GM12878 (cell line): ENCODE data around the gene CDCP1. TPM values are rescaled to one million over a fixed set of nuclear protein-coding genes. Genes with fewer than 3 reads are reported as not detected.

Experiments
- ATAC-seq: fragments of 200-7000 bp; cut with Tn5 transposase; 3 replicates; pipeline ENCODE4 v1.9.1; 2020; ENCODE audit warnings: mild to moderate bottlenecking, moderate library complexity
- BruUV-seq: library from RNA; stranded (reverse); fragments of 400-500 nt; replicated peaks from 2 replicates; lab custom pipeline; 2021; lab: Mats Ljungman, UMichigan
- CTCF ChIA-PET: fragments of 300-600 bp; sonication (Branson Sonifier 250); formaldehyde crosslinking; extraction: SDS; loops from one replicate; lab custom pipeline; 2021; ENCODE audit warnings: inconsistent platforms; lab: Yijun Ruan, JAX
- POLR2A ChIA-PET: fragments of 350-600 bp; formaldehyde crosslinking; extraction: SDS; loops from one replicate; lab custom pipeline; 2021; ENCODE audit warnings: inconsistent platforms; lab: Charles Lee
- RAD21 ChIA-PET: fragments of 300-600 bp; sonication (Branson Sonifier 250); formaldehyde crosslinking; loops from one replicate; lab custom pipeline; 2023; ENCODE audit warnings: antibody characterized with exemption; ENCODE audit not compliant: unreplicated experiment; lab: Charles Lee
- SMC1A ChIA-PET: fragments of 300-600 bp; sonication (Branson Sonifier 250); formaldehyde crosslinking; loops from one replicate; lab custom pipeline; 2023; ENCODE audit not compliant: unreplicated experiment, uncharacterized antibody; lab: Charles Lee
- DNase-seq: peaks from one replicate; pipeline ENCODE4 v3.0.0-alpha.2; 2011; ENCODE audit warnings: low read depth, low spot score
- FAIRE-seq: peaks from 3 replicates; lab custom pipeline; 2011; peaks lifted over from hg19 to GRCh38; lab: Jason Lieb, UNC
- H2AFZ ChIP-seq: 2 replicates; pipeline ENCODE4 v1.6.0; 2011; ENCODE audit warnings: low read depth, low read length, control low read depth; ENCODE audit not compliant: control insufficient read depth
- H3K27ac ChIP-seq: 2 replicates; pipeline ENCODE4 v1.5.1; 2011; ENCODE audit warnings: control low read depth; ENCODE audit not compliant: control insufficient read depth, insufficient read depth
- H3K27me3 ChIP-seq, 2 experiments: replicated peaks in 1 of 2; 2 replicates each; pipeline versions ENCODE4 v1.6.0 to v1.6.1; 2011; ENCODE audit warnings: low read length in 1 of 2; ENCODE audit not compliant: control insufficient read depth in 2 of 2, insufficient read depth in 2 of 2
- H3K36me3 ChIP-seq, 2 experiments: 2 replicates each; pipeline ENCODE4 v1.5.1; 2011; ENCODE audit warnings: low read length in 1 of 2; ENCODE audit not compliant: control insufficient read depth in 2 of 2, insufficient read depth in 2 of 2
- H3K4me1 ChIP-seq: 2 replicates; pipeline ENCODE4 v1.6.1; 2011; ENCODE audit warnings: mild to moderate bottlenecking, low read length, moderate library complexity, mixed read lengths; ENCODE audit not compliant: control insufficient read depth, insufficient read depth
- H3K4me2 ChIP-seq: 2 replicates; pipeline ENCODE4 v1.6.0; 2011; ENCODE audit warnings: control low read depth; ENCODE audit not compliant: control insufficient read depth, insufficient read depth
- H3K4me3 ChIP-seq: fragments of 200-600 bp; sonication (generic); 2 replicates; pipeline ENCODE4 v1.5.1; 2016
- H3K79me2 ChIP-seq: 2 replicates; pipeline ENCODE4 v1.6.0; 2011; ENCODE audit warnings: low read length; ENCODE audit not compliant: control insufficient read depth, insufficient read depth
- H3K9ac ChIP-seq: 2 replicates; pipeline ENCODE4 v1.8.0; 2011; ENCODE audit warnings: low read length, control low read depth, mixed read lengths; ENCODE audit not compliant: control insufficient read depth, insufficient read depth
- H3K9me3 ChIP-seq: replicated peaks from 3 replicates; pipeline ENCODE4 v1.5.1; 2011; ENCODE audit warnings: mild to moderate bottlenecking, low read length; ENCODE audit not compliant: control insufficient read depth, insufficient read depth
- H4K20me1 ChIP-seq: 2 replicates; pipeline ENCODE4 v1.6.0; 2011; ENCODE audit not compliant: control insufficient read depth, insufficient read depth
- BCL11A ChIP-seq: IDR thresholded peaks from 2 replicates; pipeline ENCODE4 v1.6.1; 2011; ENCODE audit warnings: low read depth, low read length
- CBFB ChIP-seq: IDR thresholded peaks from 2 replicates; pipeline ENCODE4 v1.6.1; 2016; ENCODE audit warnings: antibody characterized with exemption, low read depth
- NR2F1 ChIP-seq: fragments of 450-650 bp; conservative IDR thresholded peaks from 2 replicates; pipeline ENCODE4 v1.6.1; 2017; ENCODE audit warnings: mild to moderate bottlenecking
- SIN3A ChIP-seq: IDR thresholded peaks from 2 replicates; pipeline ENCODE4 v1.6.1; 2012; ENCODE audit warnings: low read depth, low read length, improper control_type of control experiment
- SREBF1 ChIP-seq: IDR thresholded peaks from 2 replicates; pipeline ENCODE4 v1.6.1; 2012; ENCODE audit warnings: mild to moderate bottlenecking, low read length
- STAT1 ChIP-seq: fragments of 450-650 bp; conservative IDR thresholded peaks from 2 replicates; pipeline ENCODE4 v1.6.1; 2014; ENCODE audit warnings: antibody characterized with exemption, mild to moderate bottlenecking
- TBL1XR1 ChIP-seq: IDR thresholded peaks from 2 replicates; pipeline ENCODE4 v1.6.1; 2012; ENCODE audit warnings: low read depth, low read length, improper control_type of control experiment
- USF1 ChIP-seq: IDR thresholded peaks from 2 replicates; pipeline ENCODE4 v1.6.1; 2011; ENCODE audit warnings: borderline replicate concordance, low read depth, mild to moderate bottlenecking, moderate library complexity, mixed read lengths, low read length; ENCODE audit not compliant: insufficient read depth; ENCODE audit errors: extremely low read length
- ZNF217 ChIP-seq: fragments of 450-650 bp; IDR thresholded peaks from 2 replicates; pipeline ENCODE4 v1.6.1; 2017; ENCODE audit warnings: antibody characterized with exemption, mild to moderate bottlenecking
- WGBS: methylation state at CpG from one replicate; pipeline ENCODE4 v1.1.6; 2016; ENCODE audit warnings: low lambda C conversion rate; ENCODE audit not compliant: insufficient replicate concordance, insufficient coverage; ENCODE audit errors: missing lambda C conversion rate; 5-methylcytosine and 5-hydroxymethylcytosine counted together
- in situ Hi-C: fragments of 300-500 bp; cut with MboI; formaldehyde crosslinking; loops from 9 replicates; pipeline ENCODE4 v1.14.3; 2018; ENCODE audit warnings: mixed read lengths
- intact Hi-C: fragments of 100-400 bp; cut with micrococcal nuclease; formaldehyde crosslinking; loops from one replicate; pipeline ENCODE4 v1.14.2; 2022; ENCODE audit not compliant: unreplicated experiment
- polyA plus RNA-seq, 11 experiments: library from polyadenylated mRNA; depleted of rRNA in 4 of 11; unstranded in 6 of 11; stranded (reverse) in 5 of 11; fragments of >200 nt; fragmentation: Nextera tagmentation in 4 of 11; fragmentation: Illumina TruSeq in 1 of 11; extraction: Ambion mirVana in 4 of 11; extraction: Trizol in 1 of 11; gene quantifications; 1 replicate in 1 of 11; 2 replicates in 10 of 11; pipeline versions ENCODE4 v1.2.1 to v1.2.3, GENCODE V29; 2011 to 2016; ENCODE audit warnings: inconsistent platforms in 2 of 11, missing spikeins in 2 of 11, low read depth in 1 of 11
- total RNA-seq, 4 experiments: library from RNA; depleted of rRNA in 3 of 4; stranded (reverse); fragments of >200 nt in 3 of 4; fragmentation: Illumina TruSeq in 1 of 4; extraction: Trizol in 1 of 4; gene quantifications; 2 replicates each; pipeline versions ENCODE4 v1.2.1 to v1.2.3, GENCODE V29; 2013 to 2021

CDCP1 gene
- total and polyA plus RNA-seq, 10 of the 15 experiments (the other 5 are each of a cell fraction or from before 2014, with no cell fraction given) = 0.35 to 2.2 (median 0.86) TPM

- TF ChIP-seq USF1 (no peak), BCL11A (no peak)
These were observed 37.7 kb upstream of the CDCP1 start (continued) for GRCh38 chr3:45183872-45184262.

- RAD21 ChIA-PET = interaction anchor here (1.2 to 1.4 kb wide), 2 partner anchors 9 to 53 kb away, joined by 3 read pairs; no protein-coding TSS in a partner anchor
- Histone ChIP-seq H3K79me2 (no peaks in the 10 kb centered on the region), H4K20me1 (no peaks in the 10 kb centered on the region), H3K9ac (no peak overlapping the region), H2AFZ (no peak overlapping the region), H3K36me3 (no peaks in the 10 kb centered on the region), H3K27me3 (peaks cover 0 to 3% of the 10 kb centered on the region in 2 experiments; a peak in 2 of 4 replicates), H3K4me2 (no peak overlapping the region), H3K4me1 (no peaks in the 10 kb centered on the region; the same call in 1 of the 2 replicates), H3K27ac (no peak overlapping the region), H3K4me3 (no peak overlapping the region), H3K9me3 (no peaks in the 10 kb centered on the region)
- DNase-seq = no peak
- POLR2A ChIA-PET = interaction anchor here (0.7 kb wide), 1 partner anchor 666 kb away, joined by 4 read pairs; no protein-coding TSS in a partner anchor
- TF ChIP-seq SREBF1 = no peak
- TF ChIP-seq CBFB = no peak
- no peak for TF ChIP-seq SIN3A
- TF ChIP-seq STAT1 = no peak
- TF ChIP-seq NR2F1 = no peak
- TF ChIP-seq TBL1XR1 = no peak
- TF ChIP-seq ZNF217 = no peak
- WGBS = 26% methylated on average over 7 of the region's 7 CpGs
- BruUV-seq = no TSS peak
- SMC1A ChIA-PET = interaction anchor here (0.6 to 0.8 kb wide), 2 partner anchors 12 to 1015 kb away, joined by 3 read pairs; no protein-coding TSS in a partner anchor
- ATAC-seq = peak; percentile 59
- intact Hi-C loops = no loop called here
- FAIRE-seq = no peak
- in situ Hi-C loops = no loop called here
- CTCF ChIA-PET = interaction anchor here (1.4 kb wide), 1 partner anchor 13 kb away, joined by 3 read pairs; no protein-coding TSS in a partner anchor
These were observed 37.0 kb upstream of the CDCP1 start for GRCh38 chr3:45182915-45183871.
